Mesendoderm (in vitro differentiated cells): ENCODE results near the gene LRCH1.

Experiments
- DNase-seq: peaks from one replicate; pipeline ENCODE4 v3.0.0; 2013
- H2AK5ac ChIP-seq: 2 replicates; pipeline ENCODE4 v1.6.1; 2013; ENCODE audit warnings: low read length, inconsistent platforms
- H2BK120ac ChIP-seq: 2 replicates; pipeline ENCODE4 v1.6.1; 2013; ENCODE audit warnings: low read depth, mild to moderate bottlenecking, low read length, moderate library complexity, mixed read lengths
- H2BK15ac ChIP-seq: replicated peaks from 2 replicates; pipeline ENCODE4 v1.6.1; 2013; ENCODE audit warnings: low read depth, mild to moderate bottlenecking, moderate library complexity
- H2BK5ac ChIP-seq: 2 replicates; pipeline ENCODE4 v1.6.1; 2013; ENCODE audit warnings: low read length, inconsistent platforms
- H3K18ac ChIP-seq: 2 replicates; pipeline ENCODE4 v1.6.1; 2013; ENCODE audit warnings: mild to moderate bottlenecking, low read length, mixed read lengths
- H3K23ac ChIP-seq: one replicate; pipeline ENCODE4 v1.6.1; 2013; ENCODE audit warnings: low read length
- H3K27ac ChIP-seq: 2 replicates; pipeline ENCODE4 v1.5.1; 2013; ENCODE audit warnings: low read depth, mild to moderate bottlenecking, inconsistent platforms, low read length, moderate library complexity
- H3K27me3 ChIP-seq: 2 replicates; pipeline ENCODE4 v1.6.1; 2013; ENCODE audit warnings: low read length, control low read depth, mild to moderate bottlenecking, inconsistent platforms; ENCODE audit not compliant: insufficient read depth, poor library complexity
- H3K36me3 ChIP-seq: 2 replicates; pipeline ENCODE4 v1.6.1; 2013; ENCODE audit warnings: low read length, inconsistent platforms; ENCODE audit not compliant: control insufficient read depth, insufficient read depth
- H3K4ac ChIP-seq: one replicate; pipeline ENCODE4 v1.6.1; 2013; ENCODE audit warnings: low read depth, mild to moderate bottlenecking, low read length, moderate library complexity
- H3K4me1 ChIP-seq: 2 replicates; pipeline ENCODE4 v1.6.1; 2013; ENCODE audit warnings: low read depth, low read length, inconsistent platforms; ENCODE audit not compliant: control insufficient read depth
- H3K4me2 ChIP-seq: 2 replicates; pipeline ENCODE4 v1.6.1; 2013; ENCODE audit warnings: low read length
- H3K4me3 ChIP-seq: 2 replicates; pipeline ENCODE4 v1.5.1; 2013; ENCODE audit warnings: mild to moderate bottlenecking, low read length
- H3K56ac ChIP-seq: one replicate; pipeline ENCODE4 v1.6.1; 2013; ENCODE audit warnings: low read length
- H3K79me1 ChIP-seq: 2 replicates; pipeline ENCODE4 v1.6.1; 2013; ENCODE audit warnings: low read length, inconsistent platforms
- H3K79me2 ChIP-seq: 2 replicates; pipeline ENCODE4 v1.6.1; 2013; ENCODE audit warnings: mild to moderate bottlenecking, low read length; ENCODE audit not compliant: control insufficient read depth, insufficient read depth
- H3K9ac ChIP-seq: 2 replicates; pipeline ENCODE4 v1.6.1; 2013; ENCODE audit warnings: low read length, inconsistent platforms
- H4K5ac ChIP-seq: one replicate; pipeline ENCODE4 v1.6.1; 2013; ENCODE audit warnings: low read length
- H4K8ac ChIP-seq: one replicate; pipeline ENCODE4 v1.6.1; 2013; ENCODE audit warnings: low read depth, mild to moderate bottlenecking, control low read depth, low read length, moderate library complexity
- WGBS: extraction: QIAGEN DNeasy Blood & Tissue Kit; methylation state at CpG from one replicate; pipeline ENCODE4 v1.1.7; 2013; ENCODE audit warnings: low lambda C conversion rate, missing lambda C conversion rate; ENCODE audit not compliant: insufficient coverage; ENCODE audit errors: extremely low coverage; 5-methylcytosine and 5-hydroxymethylcytosine counted together

The LRCH1 gene

DNA sequence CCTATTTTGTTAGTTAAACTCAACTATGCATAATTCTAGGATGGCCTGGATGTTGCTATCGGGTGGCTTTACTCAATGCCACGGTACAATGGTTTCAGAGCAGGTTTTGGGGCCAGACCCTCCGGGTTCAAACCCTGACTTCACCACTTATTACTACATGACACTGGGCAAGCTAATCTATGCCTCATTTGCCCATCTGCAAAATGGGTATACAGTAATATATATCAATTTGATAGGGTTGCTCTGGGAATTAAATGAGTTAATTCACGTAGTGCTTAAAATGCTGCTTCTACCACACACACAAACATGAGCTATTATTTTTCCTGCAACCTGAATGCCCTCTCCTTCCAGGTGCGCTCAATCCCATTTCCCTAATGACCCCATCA lies 243.2 kb downstream of the LRCH1 start:
- H3K4me3 ChIP-seq, result peak overlapping the region; percentile 91
- H2AK5ac ChIP-seq, result no peak overlapping the region
- no CpG with 5 or more reads among the region's 5 CpGs for WGBS
- no peaks in the 10 kb centered on the region for H3K4me1 ChIP-seq
- no peak overlapping the region for H3K18ac ChIP-seq
- H2BK5ac ChIP-seq, result no peak overlapping the region
- H3K23ac ChIP-seq, result no peak overlapping the region
- H3K9ac ChIP-seq, result peak overlapping the region; percentile 99
- no peaks in the 10 kb centered on the region for H3K36me3 ChIP-seq
- H2BK15ac ChIP-seq, result no peak overlapping the region
- H3K27me3 ChIP-seq, result no peaks in the 10 kb centered on the region
- H3K27ac ChIP-seq, result no peak overlapping the region
- no peaks in the 10 kb centered on the region for H3K79me1 ChIP-seq
- H4K8ac ChIP-seq, result no peak overlapping the region
- H3K56ac ChIP-seq, result peak overlapping the region; percentile 100
- no peak overlapping the region for H2BK120ac ChIP-seq
- no peak for DNase-seq
- H3K4me2 ChIP-seq, result peak overlapping the region; percentile 56
- H3K4ac ChIP-seq, result no peak overlapping the region
- H3K79me2 ChIP-seq, result peaks cover 2% of the 10 kb centered on the region
- H4K5ac ChIP-seq, result no peak overlapping the region

DNA sequence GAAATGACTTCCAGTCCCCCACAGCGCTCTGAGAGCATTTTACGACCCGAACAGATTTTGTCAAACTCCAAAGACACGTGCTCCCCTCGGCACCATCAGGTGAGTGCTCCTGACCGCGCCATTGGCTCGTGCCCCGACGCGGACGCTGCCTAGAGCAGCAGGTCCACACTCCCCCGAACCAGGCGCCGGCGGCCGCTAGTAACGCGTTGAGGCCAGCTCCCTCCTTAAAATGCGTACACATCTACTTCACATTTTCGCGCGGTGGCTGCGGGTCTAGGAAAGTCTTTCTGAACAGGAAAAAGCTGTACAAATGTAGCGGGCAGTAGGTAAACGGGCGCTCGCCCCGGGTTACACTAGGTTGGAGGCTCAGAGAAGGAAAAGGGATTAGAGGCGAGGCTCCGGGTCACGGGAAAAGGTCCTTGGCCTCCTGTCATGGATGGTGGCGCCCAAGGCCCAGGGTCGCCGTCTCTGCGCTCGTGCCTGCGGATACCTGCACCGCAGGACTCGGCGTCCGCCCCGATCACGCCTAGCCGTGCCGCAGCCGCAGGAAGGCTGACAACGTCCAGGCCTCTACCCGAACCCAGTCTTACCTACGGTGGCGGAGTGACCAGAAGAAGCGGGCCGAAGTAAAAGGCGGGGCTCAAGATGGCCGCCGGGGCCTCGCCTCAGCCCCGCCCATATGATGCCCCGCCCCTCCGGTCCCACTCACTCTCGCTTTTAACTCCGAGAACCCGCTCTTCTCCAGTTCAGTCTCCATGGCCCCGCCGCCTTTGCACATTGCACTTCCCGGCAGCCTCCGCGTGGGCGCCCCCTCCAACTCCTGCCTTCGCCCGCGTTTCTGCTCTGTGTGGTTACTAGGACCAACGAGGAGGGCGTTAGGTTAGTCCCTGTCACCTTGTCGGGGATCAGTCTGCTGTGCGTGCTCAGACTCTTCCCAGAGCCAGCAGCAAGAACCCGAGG lies 243.8 kb downstream of the LRCH1 start, which contains the start of gene ESD:
ESD (minus strand) TSS at position 647 of the 960 bp plus-strand sequence. CDS start 5,748 bp downstream, outside the sequence.
- Histone ChIP-seq H3K27me3 (no peaks in the 10 kb centered on the region), H3K27ac (peak within 1 kb of the TSS; percentile 90), H3K4me1 (no peaks in the 10 kb centered on the region), H3K79me1 (no peaks in the 10 kb centered on the region), H2AK5ac (no peak within 1 kb of the TSS), H2BK120ac (no peak within 1 kb of the TSS), H3K9ac (peak within 1 kb of the TSS; percentile 99), H3K4me2 (peak within 1 kb of the TSS; percentile 56), H4K5ac (peak within 1 kb of the TSS; percentile 95), H2BK15ac (no peak within 1 kb of the TSS), H3K4ac (peak within 1 kb of the TSS; percentile 31), H3K79me2 (peaks cover 2% of the 10 kb centered on the region), H2BK5ac (peak within 1 kb of the TSS; percentile 91), H4K8ac (peak within 1 kb of the TSS; percentile 17), H3K18ac (peak within 1 kb of the TSS; percentile 57), H3K36me3 (no peaks in the 10 kb centered on the region), H3K4me3 (peak within 1 kb of the TSS; percentile 91), H3K23ac (peak within 1 kb of the TSS; percentile 84), H3K56ac (peak within 1 kb of the TSS; percentile 100)
- no CpG with 5 or more reads among the region's 77 CpGs for WGBS
- peak; percentile 97 for DNase-seq

DNA sequence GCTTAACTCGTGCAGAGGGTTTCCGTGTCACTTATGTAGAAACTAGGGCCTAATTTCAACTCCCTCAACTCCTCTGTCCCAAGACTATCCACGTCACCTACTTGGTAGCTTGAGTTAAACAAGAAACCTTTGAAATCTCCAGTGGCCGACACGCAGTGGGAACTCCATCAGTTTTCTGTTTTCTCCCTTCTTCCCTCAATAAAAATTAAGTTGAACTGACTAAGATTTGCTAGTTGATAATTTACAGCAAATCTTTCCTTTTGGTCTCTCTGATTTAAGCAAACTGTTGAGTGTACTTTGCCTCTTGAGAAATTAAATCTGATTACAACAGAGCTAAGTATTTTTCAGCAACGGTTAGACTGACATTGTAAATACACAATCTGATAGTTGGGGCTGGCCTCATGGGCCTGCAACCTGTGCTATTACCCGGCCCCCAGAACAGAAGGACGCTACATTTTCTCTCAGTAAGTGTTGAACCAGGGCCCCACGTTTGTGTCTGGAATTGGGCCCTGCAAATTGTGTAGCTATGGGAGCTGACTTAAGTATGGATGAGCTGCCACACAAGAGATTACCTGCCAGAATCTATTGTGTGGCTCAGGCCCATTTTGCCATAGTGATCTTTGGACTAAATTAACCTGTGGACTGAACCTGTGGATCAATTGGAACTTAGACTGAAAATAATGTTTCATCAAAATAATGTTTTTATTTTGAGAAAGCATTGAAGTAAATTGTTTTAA lies 244.7 kb downstream of the LRCH1 start:
- H2BK120ac ChIP-seq, result no peak overlapping the region
- no peak overlapping the region for H4K8ac ChIP-seq
- WGBS, result no CpG with 5 or more reads among the region's 9 CpGs
- no peak overlapping the region for H3K23ac ChIP-seq
- H2BK5ac ChIP-seq, result no peak overlapping the region
- DNase-seq, result no peak
- H3K27me3 ChIP-seq, result no peaks in the 10 kb centered on the region
- peak overlapping the region; percentile 11 for H3K18ac ChIP-seq
- H3K4me1 ChIP-seq, result no peaks in the 10 kb centered on the region
- H3K27ac ChIP-seq, result no peak overlapping the region
- H2AK5ac ChIP-seq, result no peak overlapping the region
- peak overlapping the region; percentile 95 for H4K5ac ChIP-seq
- no peaks in the 10 kb centered on the region for H3K36me3 ChIP-seq
- H3K4ac ChIP-seq, result peak overlapping the region; percentile 31
- H3K4me3 ChIP-seq, result no peak overlapping the region
- H3K79me1 ChIP-seq, result no peaks in the 10 kb centered on the region
- H3K4me2 ChIP-seq, result no peak overlapping the region
- H3K56ac ChIP-seq, result peak overlapping the region; percentile 79
- H3K79me2 ChIP-seq, result peaks cover 2% of the 10 kb centered on the region
- H2BK15ac ChIP-seq, result no peak overlapping the region
- peak overlapping the region; percentile 66 for H3K9ac ChIP-seq

DNA sequence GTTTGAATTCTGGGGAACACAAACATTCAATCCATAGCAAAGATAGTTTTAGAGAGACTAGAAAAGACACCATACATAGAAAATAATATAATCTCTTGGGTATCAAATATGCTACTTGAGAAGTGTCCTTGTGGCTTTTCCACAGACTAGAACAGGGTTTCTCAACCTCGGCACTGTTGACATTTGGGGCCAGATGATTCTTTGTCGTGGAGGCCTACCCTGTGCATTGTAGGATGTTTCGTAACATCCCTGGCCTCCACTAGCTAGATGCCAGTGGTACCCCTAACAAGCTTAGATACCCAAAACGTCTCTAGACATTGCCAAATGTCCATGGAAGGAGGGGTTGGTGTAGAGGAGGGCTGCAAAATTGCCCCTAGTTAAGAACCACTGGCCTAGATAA lies 246.2 kb downstream of the LRCH1 start:
- Histone ChIP-seq H3K18ac (no peak overlapping the region), H4K5ac (no peak overlapping the region), H3K79me1 (no peaks in the 10 kb centered on the region), H3K4me1 (no peaks in the 10 kb centered on the region), H3K27ac (no peak overlapping the region), H3K56ac (no peak overlapping the region), H2BK5ac (no peak overlapping the region), H3K4ac (no peak overlapping the region), H2AK5ac (no peak overlapping the region), H3K4me3 (no peak overlapping the region), H3K9ac (no peak overlapping the region), H3K79me2 (peaks cover 2% of the 10 kb centered on the region), H3K23ac (no peak overlapping the region), H4K8ac (no peak overlapping the region), H3K4me2 (no peak overlapping the region), H2BK120ac (no peak overlapping the region), H3K27me3 (no peaks in the 10 kb centered on the region), H2BK15ac (no peak overlapping the region), H3K36me3 (no peaks in the 10 kb centered on the region)
- DNase-seq, result no peak
- no CpG with 5 or more reads among the region's 4 CpGs for WGBS

DNA sequence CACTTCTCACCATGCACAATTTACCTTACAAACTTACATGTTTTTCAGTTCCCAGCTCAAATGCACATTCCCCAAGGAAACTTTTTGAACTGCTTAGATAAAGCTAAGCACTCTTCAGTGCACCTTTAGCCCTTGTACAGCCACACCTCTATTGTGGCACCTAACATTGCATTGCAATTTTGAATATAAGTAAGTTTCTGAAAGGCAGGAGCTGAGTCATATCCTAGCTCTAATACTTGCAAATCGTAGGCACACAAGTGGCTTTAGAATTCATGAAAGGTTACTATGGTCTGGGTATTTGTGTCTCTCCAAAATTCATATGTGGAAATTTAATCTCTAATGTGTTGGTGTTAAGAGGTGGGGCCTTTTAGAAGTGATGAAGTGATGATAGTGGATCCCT lies 248.9 kb downstream of the LRCH1 start:
- no peak overlapping the region for H3K23ac ChIP-seq
- no peaks in the 10 kb centered on the region for H3K4me1 ChIP-seq
- H3K4me3 ChIP-seq, result no peak overlapping the region
- H3K9ac ChIP-seq, result no peak overlapping the region
- H3K27me3 ChIP-seq, result no peaks in the 10 kb centered on the region
- no peak overlapping the region for H2BK120ac ChIP-seq
- no peaks in the 10 kb centered on the region for H3K36me3 ChIP-seq
- H3K27ac ChIP-seq, result no peak overlapping the region
- DNase-seq, result no peak
- no peaks in the 10 kb centered on the region for H3K79me2 ChIP-seq
- no peak overlapping the region for H2BK15ac ChIP-seq
- H2AK5ac ChIP-seq, result no peak overlapping the region
- no peak overlapping the region for H3K4ac ChIP-seq
- WGBS, result no CpG with 5 or more reads among the region's 1 CpG
- H3K4me2 ChIP-seq, result no peak overlapping the region
- no peak overlapping the region for H3K18ac ChIP-seq
- H4K5ac ChIP-seq, result no peak overlapping the region
- no peak overlapping the region for H2BK5ac ChIP-seq
- no peak overlapping the region for H3K56ac ChIP-seq
- H3K79me1 ChIP-seq, result no peaks in the 10 kb centered on the region
- H4K8ac ChIP-seq, result no peak overlapping the region
